Common myeloid progenitor, CD34-positive (primary cell): Measurements from ENCODE around the gene CEP162.
"Not testable (repeated sequence)": the region's sequence is repeated elsewhere in the genome, so short reads cannot be mapped to it uniquely, and the experiment has no call there.

Experiments used
- CTCF ChIA-PET: fragments of 350-600 bp; sonication (Branson Sonifier 250); formaldehyde crosslinking; loops from one replicate; lab custom pipeline; 2021; ENCODE audit warnings: antibody characterized with exemption; lab: Charles Lee
- POLR2A ChIA-PET: fragments of 350-600 bp; sonication (Branson Sonifier 250); formaldehyde crosslinking; loops from one replicate; lab custom pipeline; 2021; ENCODE audit warnings: antibody characterized with exemption; lab: Charles Lee
- DNase-seq, 3 donors: peaks; one replicate each; pipeline versions ENCODE4 v3.0.0 to v3.0.0-alpha.2; 2013
- H3K27ac ChIP-seq, 2 experiments: 1 replicate in 1 of 2; 2 replicates in 1 of 2; pipeline ENCODE4 v1.7.0; 2013; ENCODE audit warnings: inconsistent platforms in 2 of 2, low read length in 2 of 2, mild to moderate bottlenecking in 2 of 2, low read depth in 1 of 2, moderate library complexity in 1 of 2; ENCODE audit not compliant: severe bottlenecking in 2 of 2, insufficient read depth in 1 of 2, poor library complexity in 1 of 2
- H3K27me3 ChIP-seq, 5 experiments: replicated peaks in 2 of 5; 1 replicate in 3 of 5; 2 replicates in 2 of 5; pipeline versions ENCODE4 v1.6.1 to v1.7.0; 2013; ENCODE audit warnings: low read length in 4 of 5, mild to moderate bottlenecking in 2 of 5, moderate library complexity in 2 of 5, inconsistent platforms in 1 of 5; ENCODE audit not compliant: insufficient read depth in 5 of 5, control insufficient read depth in 4 of 5
- H3K36me3 ChIP-seq, 4 experiments: 1 replicate in 2 of 4; 2 replicates in 2 of 4; pipeline versions ENCODE4 v1.6.1 to v1.7.0; 2013; ENCODE audit warnings: low read length in 3 of 4, control low read depth in 1 of 4, mild to moderate bottlenecking in 1 of 4; ENCODE audit not compliant: control insufficient read depth in 4 of 4, insufficient read depth in 4 of 4
- H3K4me1 ChIP-seq, 4 experiments: 1 replicate in 3 of 4; 2 replicates in 1 of 4; pipeline versions ENCODE4 v1.6.1 to v1.7.1; 2013; ENCODE audit warnings: low read length in 3 of 4, mild to moderate bottlenecking in 3 of 4, control low read depth in 1 of 4, inconsistent platforms in 1 of 4, moderate library complexity in 1 of 4; ENCODE audit not compliant: control insufficient read depth in 4 of 4, insufficient read depth in 4 of 4; ENCODE audit errors: control extremely low read depth in 1 of 4
- H3K4me3 ChIP-seq, 7 experiments: 1 replicate in 4 of 7; 2 replicates in 3 of 7; pipeline versions ENCODE4 v1.5.1 to v1.7.0; 2013; ENCODE audit warnings: mild to moderate bottlenecking in 7 of 7, low read length in 6 of 7, moderate library complexity in 6 of 7, inconsistent platforms in 2 of 7, low read depth in 2 of 7, control low read depth in 1 of 7; ENCODE audit not compliant: insufficient read depth in 4 of 7, control insufficient read depth in 1 of 7; ENCODE audit errors: extremely low read depth in 1 of 7
- H3K9me3 ChIP-seq, 5 experiments: 1 replicate in 4 of 5; 2 replicates in 1 of 5; pipeline versions ENCODE4 v1.6.1 to v1.7.1; 2013; ENCODE audit warnings: low read length in 4 of 5, mild to moderate bottlenecking in 2 of 5, inconsistent platforms in 1 of 5, low read depth in 1 of 5, moderate library complexity in 1 of 5; ENCODE audit not compliant: control insufficient read depth in 4 of 5, insufficient read depth in 2 of 5; ENCODE audit errors: control extremely low read depth in 1 of 5
- WGBS: methylation state at CpG from one replicate; pipeline ENCODE4 v1.1.5; 2013; ENCODE audit not compliant: insufficient coverage; 5-methylcytosine and 5-hydroxymethylcytosine counted together

CEP162 gene

GRCh38 chr6:84253380-84253779, 25.9 kb upstream of the CEP162 start:
- peaks cover 0 to 4% (median 0%) of the 10 kb centered on the region in 4 experiments for H3K4me1 ChIP-seq
- no peak for DNase-seq
- ChIA-PET CTCF (interaction anchor here (0.6 to 1.0 kb wide), 2 partner anchors 16 to 1231 kb away, joined by 3 to 4 read pairs; no protein-coding TSS in a partner anchor), POLR2A (no interaction called here)
- 100% methylated on average over 3 of the region's 3 CpGs for WGBS
- no peaks in the 10 kb centered on the region for H3K9me3 ChIP-seq
- no peak overlapping the region for H3K27ac ChIP-seq
- no peaks in the 10 kb centered on the region for H3K36me3 ChIP-seq
- H3K27me3 ChIP-seq, result peaks cover 0 to 5% (median 0%) of the 10 kb centered on the region in 5 experiments
- no peak overlapping the region for H3K4me3 ChIP-seq

GRCh38 chr6:84251891-84252539, 24.6 kb upstream of the CEP162 start:
- ChIA-PET POLR2A (no interaction called here), CTCF (no interaction called here)
- Histone ChIP-seq H3K36me3 (no peaks in the 10 kb centered on the region), H3K4me1 (no peaks in the 10 kb centered on the region), H3K9me3 (no peaks in the 10 kb centered on the region), H3K4me3 (no peak overlapping the region), H3K27me3 (peaks cover 0 to 5% (median 0%) of the 10 kb centered on the region in 5 experiments), H3K27ac (no peak overlapping the region)
- 92% methylated on average over 2 of the region's 4 CpGs for WGBS
- DNase-seq, result no peak

GRCh38 chr6:84249724-84250123, 22.3 kb upstream of the CEP162 start:
- Histone ChIP-seq H3K27me3 (peaks cover 0 to 4% (median 0%) of the 10 kb centered on the region in 5 experiments), H3K4me1 (no peaks in the 10 kb centered on the region), H3K27ac (no peak overlapping the region), H3K9me3 (no peaks in the 10 kb centered on the region), H3K36me3 (no peaks in the 10 kb centered on the region), H3K4me3 (no peak overlapping the region)
- DNase-seq, result no peak
- ChIA-PET CTCF (no interaction called here), POLR2A (no interaction called here)
- WGBS, result 100% methylated on average over 1 of the region's 3 CpGs

- 96% methylated on average over 16 of the region's 51 CpGs for WGBS
- H3K27ac ChIP-seq, H3K4me1 ChIP-seq, H3K36me3 ChIP-seq, POLR2A ChIA-PET, H3K4me3 ChIP-seq, CTCF ChIA-PET, H3K9me3 ChIP-seq, H3K27me3 ChIP-seq, DNase-seq: not testable (repeated sequence)
Observed at GRCh38 chr6:84244416-84245081, 17.1 kb upstream of the CEP162 start.

GRCh38 chr6:84243240-84243639, 15.8 kb upstream of the CEP162 start:
- POLR2A ChIA-PET, result no interaction called here
- no CpG with 5 or more reads among the region's 1 CpG for WGBS

GRCh38 chr6:84242265-84242664, 14.8 kb upstream of the CEP162 start:
- no peak overlapping the region for H3K4me3 ChIP-seq
- no peaks in the 10 kb centered on the region for H3K36me3 ChIP-seq
- ChIA-PET POLR2A (no interaction called here), CTCF (interaction anchor here (2.0 kb wide), 1 partner anchor 14 kb away, joined by 5 read pairs; no protein-coding TSS in a partner anchor)
- peaks cover 0 to 5% (median 0%) of the 10 kb centered on the region in 5 experiments for H3K27me3 ChIP-seq
- DNase-seq, result no peak
- H3K9me3 ChIP-seq, result no peaks in the 10 kb centered on the region
- no peaks in the 10 kb centered on the region for H3K4me1 ChIP-seq
- no peak overlapping the region for H3K27ac ChIP-seq

More at GRCh38 chr6:84243240-84243639, 15.8 kb upstream of the CEP162 start:
- Histone ChIP-seq H3K4me1 (no peaks in the 10 kb centered on the region), H3K9me3 (no peaks in the 10 kb centered on the region), H3K27me3 (peaks cover 0 to 5% (median 0%) of the 10 kb centered on the region in 5 experiments), H3K36me3 (no peaks in the 10 kb centered on the region), H3K4me3 (no peak overlapping the region), H3K27ac (no peak overlapping the region)
- no peak for DNase-seq
- CTCF ChIA-PET, result no interaction called here

GRCh38 chr6:84228198-84228543, 728 bp upstream of the CEP162 start:
- Histone ChIP-seq H3K4me3 (peak overlapping the region in 6 of 7 experiments; percentile 94 to 100 (median 97)), H3K4me1 (peaks cover 6 to 10% (median 8%) of the 10 kb centered on the region in 4 experiments), H3K9me3 (no peaks in the 10 kb centered on the region), H3K27ac (no peak overlapping the region), H3K36me3 (no peaks in the 10 kb centered on the region), H3K27me3 (peaks cover 0 to 17% (median 5%) of the 10 kb centered on the region in 5 experiments)
- POLR2A ChIA-PET, result no interaction called here
- no CpG with 5 or more reads among the region's 1 CpG for WGBS
- CTCF ChIA-PET, result interaction anchor here (0.8 to 2.0 kb wide), 11 partner anchors 9 to 716 kb away, joined by 3 to 8 read pairs (median 4); partner anchors contain the start of gene PRSS35
- DNase-seq, result no peak
